Osteocyte (in vitro differentiated cells): Measurements from ENCODE around the gene DPP6. TPM values are rescaled to one million over a fixed set of nuclear protein-coding genes. Genes with fewer than 3 reads are reported as not detected.

Experiments used
- DNase-seq: peaks from one replicate; pipeline ENCODE4 v3.0.0; 2021; ENCODE audit warnings: mixed read lengths; ENCODE audit not compliant: unreplicated experiment; ENCODE audit errors: extremely low spot score
- H3K27ac Mint-ChIP-seq: one replicate; pipeline ENCODE4 v1.8.0; 2021; ENCODE audit warnings: mild to moderate bottlenecking, mixed read lengths; ENCODE audit not compliant: unreplicated experiment
- H3K27me3 Mint-ChIP-seq: one replicate; pipeline ENCODE4 v1.8.0; 2021; ENCODE audit warnings: mixed read lengths; ENCODE audit not compliant: unreplicated experiment
- H3K36me3 Mint-ChIP-seq: one replicate; pipeline ENCODE4 v1.8.0; 2021; ENCODE audit warnings: mixed read lengths; ENCODE audit not compliant: unreplicated experiment
- H3K4me1 Mint-ChIP-seq: one replicate; pipeline ENCODE4 v1.8.0; 2021; ENCODE audit warnings: mixed read lengths; ENCODE audit not compliant: unreplicated experiment
- H3K4me3 Mint-ChIP-seq: one replicate; pipeline ENCODE4 v1.8.0; 2021; ENCODE audit warnings: mild to moderate bottlenecking, moderate library complexity, mixed read lengths; ENCODE audit not compliant: unreplicated experiment
- H3K9me3 Mint-ChIP-seq: one replicate; pipeline ENCODE4 v1.8.0; 2021; ENCODE audit warnings: mixed read lengths; ENCODE audit not compliant: unreplicated experiment
- total RNA-seq: library from RNA; stranded (reverse); gene quantifications from 2 replicates; pipeline ENCODE4 v1.2.1, GENCODE V29; 2021
- TF ChIP-seq, protein P1 (sequence below): fragments of 200-600 bp; sonication (generic); IDR thresholded peaks from 2 replicates; pipeline ENCODE4 v1.5.0; 2021; ENCODE audit warnings: antibody characterized with exemption, mild to moderate bottlenecking, moderate library complexity

DPP6 gene
- total RNA-seq, 1 donor from 2014 or later: not detected

DNA sequence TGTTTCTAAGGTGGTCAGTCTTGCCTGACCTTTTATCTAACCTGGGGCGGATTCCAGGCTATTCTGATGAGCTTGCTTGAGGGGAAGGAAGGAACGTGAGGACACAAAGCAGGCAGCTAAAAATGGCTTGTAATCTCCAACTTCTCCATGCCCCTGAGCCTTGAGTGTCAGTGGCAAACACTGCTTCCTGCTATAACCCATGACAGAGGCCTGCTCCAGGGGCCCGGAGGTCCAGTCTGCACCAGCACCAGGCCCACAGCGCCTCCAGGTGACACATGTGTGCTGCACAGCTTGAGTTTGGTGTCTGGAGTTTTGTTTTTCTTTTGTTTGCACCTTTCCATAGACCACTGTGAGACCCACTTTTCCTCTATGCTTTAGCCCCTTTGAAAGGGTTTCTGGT is 742.8 kb downstream of the DPP6 start:
- Mint-ChIP-seq H3K27ac (no peak overlapping the region), H3K9me3 (peaks cover 21% of the 10 kb centered on the region), H3K36me3 (no peaks in the 10 kb centered on the region), H3K27me3 (no peaks in the 10 kb centered on the region), H3K4me1 (no peaks in the 10 kb centered on the region), H3K4me3 (no peak overlapping the region)
- DNase-seq: no peak
- TF ChIP-seq, protein P1, sequence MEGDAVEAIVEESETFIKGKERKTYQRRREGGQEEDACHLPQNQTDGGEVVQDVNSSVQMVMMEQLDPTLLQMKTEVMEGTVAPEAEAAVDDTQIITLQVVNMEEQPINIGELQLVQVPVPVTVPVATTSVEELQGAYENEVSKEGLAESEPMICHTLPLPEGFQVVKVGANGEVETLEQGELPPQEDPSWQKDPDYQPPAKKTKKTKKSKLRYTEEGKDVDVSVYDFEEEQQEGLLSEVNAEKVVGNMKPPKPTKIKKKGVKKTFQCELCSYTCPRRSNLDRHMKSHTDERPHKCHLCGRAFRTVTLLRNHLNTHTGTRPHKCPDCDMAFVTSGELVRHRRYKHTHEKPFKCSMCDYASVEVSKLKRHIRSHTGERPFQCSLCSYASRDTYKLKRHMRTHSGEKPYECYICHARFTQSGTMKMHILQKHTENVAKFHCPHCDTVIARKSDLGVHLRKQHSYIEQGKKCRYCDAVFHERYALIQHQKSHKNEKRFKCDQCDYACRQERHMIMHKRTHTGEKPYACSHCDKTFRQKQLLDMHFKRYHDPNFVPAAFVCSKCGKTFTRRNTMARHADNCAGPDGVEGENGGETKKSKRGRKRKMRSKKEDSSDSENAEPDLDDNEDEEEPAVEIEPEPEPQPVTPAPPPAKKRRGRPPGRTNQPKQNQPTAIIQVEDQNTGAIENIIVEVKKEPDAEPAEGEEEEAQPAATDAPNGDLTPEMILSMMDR: no peak

DNA sequence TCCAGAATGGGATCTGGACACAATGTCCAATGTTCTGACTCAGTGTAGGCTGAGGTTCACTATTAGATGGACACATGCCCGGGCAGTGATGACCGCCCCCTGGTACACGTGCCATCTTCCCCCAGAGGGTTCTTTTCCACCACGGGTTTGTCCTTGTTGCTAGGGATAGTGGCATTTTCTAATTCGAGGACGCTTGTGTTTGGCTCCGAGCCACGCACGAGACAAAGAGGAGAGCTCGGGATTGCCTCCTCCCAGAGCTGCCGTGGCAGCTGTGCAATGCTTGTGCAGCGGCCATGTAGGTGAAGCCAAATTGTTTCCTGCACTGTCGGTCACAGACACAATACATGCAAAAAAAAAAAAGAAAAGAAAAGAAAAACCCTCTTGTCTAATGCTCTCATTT is 743.2 kb downstream of the DPP6 start:
- no peaks in the 10 kb centered on the region for H3K4me1 Mint-ChIP-seq
- H3K4me3 Mint-ChIP-seq: no peak overlapping the region
- no peak overlapping the region for H3K27ac Mint-ChIP-seq
- DNase-seq: no peak
- H3K27me3 Mint-ChIP-seq: no peaks in the 10 kb centered on the region
- peaks cover 24% of the 10 kb centered on the region for H3K9me3 Mint-ChIP-seq
- H3K36me3 Mint-ChIP-seq: no peaks in the 10 kb centered on the region
- TF ChIP-seq, protein P1: no peak

DNA sequence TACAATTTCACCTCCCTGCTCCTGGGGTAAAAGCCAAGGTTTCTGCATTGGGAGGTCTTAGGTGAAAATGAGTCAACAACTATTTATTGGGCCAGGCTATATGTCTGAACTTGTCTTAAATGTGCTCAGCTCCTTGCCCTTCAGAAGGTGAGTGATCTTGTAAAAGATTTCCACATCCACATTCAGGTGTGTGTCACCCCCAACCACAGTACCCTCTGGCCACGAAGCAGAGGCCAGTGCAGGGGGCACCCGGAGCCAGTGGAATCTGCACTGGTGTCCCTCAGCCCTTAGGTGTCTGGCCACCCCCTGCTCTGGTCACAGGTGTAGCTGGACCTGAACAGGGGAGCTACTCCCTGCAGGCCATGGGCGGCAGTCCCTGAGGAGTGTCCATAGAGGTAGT is 752.3 kb downstream of the DPP6 start:
- peaks cover 2% of the 10 kb centered on the region for H3K36me3 Mint-ChIP-seq
- H3K9me3 Mint-ChIP-seq: peaks cover 40% of the 10 kb centered on the region
- no peak overlapping the region for H3K4me3 Mint-ChIP-seq
- no peak for DNase-seq
- no peak overlapping the region for H3K27ac Mint-ChIP-seq
- no peaks in the 10 kb centered on the region for H3K4me1 Mint-ChIP-seq
- TF ChIP-seq, protein P1: no peak
- no peaks in the 10 kb centered on the region for H3K27me3 Mint-ChIP-seq

DNA sequence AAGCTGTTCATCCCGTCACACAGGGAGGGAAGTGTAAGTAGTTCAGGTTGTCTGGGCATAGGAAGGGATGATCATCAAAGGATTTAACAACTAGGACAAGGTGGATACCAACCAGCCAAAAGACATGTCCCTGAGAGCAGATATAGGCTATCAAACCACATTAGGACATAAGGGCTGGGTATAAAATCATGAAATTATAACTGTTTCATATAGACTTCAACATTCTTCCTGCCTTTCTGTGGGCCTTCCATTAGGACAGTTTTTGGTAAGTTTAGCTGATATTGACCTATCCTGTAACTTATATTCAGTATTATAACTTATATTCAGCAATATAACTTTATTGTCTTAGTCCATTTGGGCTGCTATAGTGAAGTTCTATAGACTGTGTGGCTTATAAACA is 759.8 kb downstream of the DPP6 start:
- H3K27me3 Mint-ChIP-seq: no peaks in the 10 kb centered on the region
- peaks cover 38% of the 10 kb centered on the region for H3K9me3 Mint-ChIP-seq
- no peak overlapping the region for H3K4me3 Mint-ChIP-seq
- no peaks in the 10 kb centered on the region for H3K36me3 Mint-ChIP-seq
- DNase-seq: no peak
- H3K4me1 Mint-ChIP-seq: no peaks in the 10 kb centered on the region
- TF ChIP-seq, protein P1: no peak
- no peak overlapping the region for H3K27ac Mint-ChIP-seq

DNA sequence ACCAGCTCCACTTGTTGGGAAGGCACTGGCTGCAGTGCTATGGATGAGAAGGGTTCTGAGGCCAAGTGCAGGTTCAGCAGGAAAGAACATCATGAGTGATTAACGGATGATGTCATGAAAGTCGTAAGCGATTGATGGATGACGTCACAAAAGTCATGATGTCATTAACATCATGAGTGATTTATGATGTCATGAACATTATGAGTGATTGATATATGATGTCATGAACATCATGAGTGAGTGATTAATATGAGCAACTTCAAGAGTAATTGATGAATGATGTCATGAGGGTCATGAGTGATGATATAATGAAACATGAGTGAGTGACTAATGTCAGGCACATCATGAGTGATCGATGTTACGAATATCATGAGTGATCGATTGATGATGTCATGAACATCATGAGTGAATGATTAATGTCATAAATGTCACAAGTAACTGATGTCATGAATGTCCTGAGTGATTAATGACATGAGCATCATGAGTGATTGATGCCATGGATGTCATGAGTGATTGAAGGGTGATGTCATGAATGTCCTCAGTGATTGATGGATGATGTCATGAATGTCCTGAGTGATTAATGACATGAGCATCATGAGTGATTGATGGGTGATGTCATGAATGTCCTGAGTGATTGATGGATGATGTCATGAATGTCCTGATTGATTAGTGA is 765.2 kb downstream of the DPP6 start:
- Mint-ChIP-seq H3K27ac (no peak overlapping the region), H3K4me1 (no peaks in the 10 kb centered on the region), H3K4me3 (no peak overlapping the region), H3K36me3 (no peaks in the 10 kb centered on the region), H3K9me3 (peaks cover 44% of the 10 kb centered on the region), H3K27me3 (no peaks in the 10 kb centered on the region)
- TF ChIP-seq, protein P1: no peak
- DNase-seq: no peak
